HL-60 (cell line): ENCODE data around the gene STX18.

Source experiments
- DNase-seq, 2 experiments: peaks; one replicate each; pipeline ENCODE4 v3.0.0-alpha.2; 2010 to 2020; ENCODE audit warnings: low read depth in 1 of 2, low spot score in 1 of 2
- H3K27ac ChIP-seq: fragments of 250-450 bp; sonication (Bioruptor Pico); replicated peaks from 2 replicates; pipeline ENCODE4 v1.5.1; 2020; ENCODE audit warnings: mild to moderate bottlenecking, moderate library complexity
- H3K27me3 ChIP-seq: fragments of 250-450 bp; sonication (Bioruptor Pico); 2 replicates; pipeline ENCODE4 v1.5.1; 2021; ENCODE audit warnings: mild to moderate bottlenecking, moderate library complexity; ENCODE audit not compliant: insufficient read depth, poor library complexity, severe bottlenecking
- H3K4me3 ChIP-seq: replicated peaks from 2 replicates; pipeline ENCODE4 v1.5.1; 2011; ENCODE audit warnings: mild to moderate bottlenecking, control low read depth, low read length; ENCODE audit not compliant: insufficient read depth
- GABPA ChIP-seq: IDR thresholded peaks from 2 replicates; pipeline ENCODE4 v1.6.1; 2012; ENCODE audit warnings: low read depth
- POLR2AphosphoS5 ChIP-seq: IDR thresholded peaks from 2 replicates; pipeline ENCODE4 v1.6.1; 2012; ENCODE audit warnings: low read depth
- SPI1 ChIP-seq: IDR thresholded peaks from 2 replicates; pipeline ENCODE4 v1.6.1; 2012; ENCODE audit warnings: low read depth, mild to moderate bottlenecking, borderline replicate concordance
- TF ChIP-seq, protein P1 (sequence below): IDR thresholded peaks from one replicate; pipeline ENCODE4 v1.5.1; 2011; ENCODE audit warnings: low read length, control low read depth, inconsistent platforms; ENCODE audit not compliant: insufficient read depth
- TF ChIP-seq, protein P2 (sequence below): IDR thresholded peaks from 2 replicates; pipeline ENCODE4 v1.6.1; 2012; ENCODE audit warnings: low read depth; ENCODE audit not compliant: insufficient replicate concordance

The STX18 gene

DNA sequence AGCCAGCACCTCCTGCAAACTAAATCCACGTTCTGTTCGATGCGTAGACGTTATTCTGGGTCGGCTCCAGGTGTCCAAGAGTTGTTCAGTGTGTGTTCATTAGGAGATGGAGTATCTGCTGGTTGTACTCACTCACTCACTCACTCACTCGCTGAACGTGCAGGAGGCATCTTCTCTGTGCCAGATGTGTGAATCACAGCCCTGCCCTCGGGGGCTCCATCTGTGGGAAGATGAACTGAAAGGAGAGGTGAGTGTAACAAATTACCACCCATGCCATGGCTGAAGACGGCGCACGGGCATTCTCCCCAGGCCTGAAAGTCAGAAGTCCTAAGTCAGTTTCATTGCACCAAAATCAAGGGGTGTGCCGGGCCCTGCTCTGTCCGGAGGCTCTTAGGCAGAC lies 138.9 kb downstream of the STX18 start:
- no peak for DNase-seq
- no peak overlapping the region for H3K27ac ChIP-seq
- H3K27me3 ChIP-seq, result no peaks in the 10 kb centered on the region
- TF ChIP-seq GABPA (no peak), SPI1 (no peak), POLR2AphosphoS5 (no peak)
- TF ChIP-seq, protein P1, sequence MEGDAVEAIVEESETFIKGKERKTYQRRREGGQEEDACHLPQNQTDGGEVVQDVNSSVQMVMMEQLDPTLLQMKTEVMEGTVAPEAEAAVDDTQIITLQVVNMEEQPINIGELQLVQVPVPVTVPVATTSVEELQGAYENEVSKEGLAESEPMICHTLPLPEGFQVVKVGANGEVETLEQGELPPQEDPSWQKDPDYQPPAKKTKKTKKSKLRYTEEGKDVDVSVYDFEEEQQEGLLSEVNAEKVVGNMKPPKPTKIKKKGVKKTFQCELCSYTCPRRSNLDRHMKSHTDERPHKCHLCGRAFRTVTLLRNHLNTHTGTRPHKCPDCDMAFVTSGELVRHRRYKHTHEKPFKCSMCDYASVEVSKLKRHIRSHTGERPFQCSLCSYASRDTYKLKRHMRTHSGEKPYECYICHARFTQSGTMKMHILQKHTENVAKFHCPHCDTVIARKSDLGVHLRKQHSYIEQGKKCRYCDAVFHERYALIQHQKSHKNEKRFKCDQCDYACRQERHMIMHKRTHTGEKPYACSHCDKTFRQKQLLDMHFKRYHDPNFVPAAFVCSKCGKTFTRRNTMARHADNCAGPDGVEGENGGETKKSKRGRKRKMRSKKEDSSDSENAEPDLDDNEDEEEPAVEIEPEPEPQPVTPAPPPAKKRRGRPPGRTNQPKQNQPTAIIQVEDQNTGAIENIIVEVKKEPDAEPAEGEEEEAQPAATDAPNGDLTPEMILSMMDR, result no peak
- TF ChIP-seq, protein P2, sequence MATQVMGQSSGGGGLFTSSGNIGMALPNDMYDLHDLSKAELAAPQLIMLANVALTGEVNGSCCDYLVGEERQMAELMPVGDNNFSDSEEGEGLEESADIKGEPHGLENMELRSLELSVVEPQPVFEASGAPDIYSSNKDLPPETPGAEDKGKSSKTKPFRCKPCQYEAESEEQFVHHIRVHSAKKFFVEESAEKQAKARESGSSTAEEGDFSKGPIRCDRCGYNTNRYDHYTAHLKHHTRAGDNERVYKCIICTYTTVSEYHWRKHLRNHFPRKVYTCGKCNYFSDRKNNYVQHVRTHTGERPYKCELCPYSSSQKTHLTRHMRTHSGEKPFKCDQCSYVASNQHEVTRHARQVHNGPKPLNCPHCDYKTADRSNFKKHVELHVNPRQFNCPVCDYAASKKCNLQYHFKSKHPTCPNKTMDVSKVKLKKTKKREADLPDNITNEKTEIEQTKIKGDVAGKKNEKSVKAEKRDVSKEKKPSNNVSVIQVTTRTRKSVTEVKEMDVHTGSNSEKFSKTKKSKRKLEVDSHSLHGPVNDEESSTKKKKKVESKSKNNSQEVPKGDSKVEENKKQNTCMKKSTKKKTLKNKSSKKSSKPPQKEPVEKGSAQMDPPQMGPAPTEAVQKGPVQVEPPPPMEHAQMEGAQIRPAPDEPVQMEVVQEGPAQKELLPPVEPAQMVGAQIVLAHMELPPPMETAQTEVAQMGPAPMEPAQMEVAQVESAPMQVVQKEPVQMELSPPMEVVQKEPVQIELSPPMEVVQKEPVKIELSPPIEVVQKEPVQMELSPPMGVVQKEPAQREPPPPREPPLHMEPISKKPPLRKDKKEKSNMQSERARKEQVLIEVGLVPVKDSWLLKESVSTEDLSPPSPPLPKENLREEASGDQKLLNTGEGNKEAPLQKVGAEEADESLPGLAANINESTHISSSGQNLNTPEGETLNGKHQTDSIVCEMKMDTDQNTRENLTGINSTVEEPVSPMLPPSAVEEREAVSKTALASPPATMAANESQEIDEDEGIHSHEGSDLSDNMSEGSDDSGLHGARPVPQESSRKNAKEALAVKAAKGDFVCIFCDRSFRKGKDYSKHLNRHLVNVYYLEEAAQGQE, result no peak
- no peak overlapping the region for H3K4me3 ChIP-seq

DNA sequence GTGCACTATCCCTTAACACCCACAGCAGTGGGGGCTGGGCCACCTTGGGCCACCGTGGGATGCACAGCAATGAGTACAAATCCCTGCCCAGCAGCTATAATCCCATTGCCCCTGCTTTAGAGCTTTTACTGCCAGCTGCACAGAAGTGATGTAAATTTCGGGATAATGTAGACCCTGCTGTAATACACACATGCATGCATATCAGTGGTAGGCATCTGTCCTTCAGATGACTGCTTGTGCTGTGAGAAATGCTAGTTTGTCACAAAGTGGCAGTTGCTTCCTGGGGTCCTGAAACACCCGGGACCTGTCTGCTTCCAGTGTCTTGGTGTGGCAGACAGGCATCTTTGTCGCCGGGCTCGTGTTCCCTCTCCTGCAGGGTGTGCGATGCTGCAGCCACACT lies 140.8 kb downstream of the STX18 start:
- no peak for DNase-seq
- peaks cover 5% of the 10 kb centered on the region for H3K27me3 ChIP-seq
- no peak overlapping the region for H3K4me3 ChIP-seq
- TF ChIP-seq, protein P1, result no peak
- TF ChIP-seq SPI1, result no peak
- no peak for TF ChIP-seq POLR2AphosphoS5
- TF ChIP-seq GABPA, result no peak
- TF ChIP-seq, protein P2, result no peak
- H3K27ac ChIP-seq, result no peak overlapping the region

DNA sequence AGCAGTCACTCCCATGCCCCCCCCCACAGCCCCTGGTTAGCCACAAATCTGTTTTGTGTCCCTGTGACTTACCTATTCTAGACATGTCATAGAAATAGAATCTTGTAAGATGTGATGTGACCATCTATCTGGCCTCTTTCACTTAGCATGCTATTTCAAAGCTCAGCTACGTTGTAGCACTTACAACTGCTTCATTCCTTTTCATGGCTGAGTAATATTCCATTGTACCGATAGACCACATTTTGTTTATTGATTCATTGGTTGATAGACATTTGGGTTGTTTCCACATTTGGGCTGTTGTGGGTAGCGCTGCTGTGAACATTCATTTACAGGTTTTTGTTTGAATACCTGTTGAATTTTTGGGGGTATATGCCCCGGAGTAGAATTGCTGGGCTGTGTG lies 143.4 kb downstream of the STX18 start:
- H3K27me3 ChIP-seq, result peaks cover 16% of the 10 kb centered on the region
- DNase-seq, result no peak
- TF ChIP-seq POLR2AphosphoS5, result no peak
- TF ChIP-seq, protein P2, result no peak
- H3K27ac ChIP-seq, result no peak overlapping the region
- H3K4me3 ChIP-seq, result no peak overlapping the region

DNA sequence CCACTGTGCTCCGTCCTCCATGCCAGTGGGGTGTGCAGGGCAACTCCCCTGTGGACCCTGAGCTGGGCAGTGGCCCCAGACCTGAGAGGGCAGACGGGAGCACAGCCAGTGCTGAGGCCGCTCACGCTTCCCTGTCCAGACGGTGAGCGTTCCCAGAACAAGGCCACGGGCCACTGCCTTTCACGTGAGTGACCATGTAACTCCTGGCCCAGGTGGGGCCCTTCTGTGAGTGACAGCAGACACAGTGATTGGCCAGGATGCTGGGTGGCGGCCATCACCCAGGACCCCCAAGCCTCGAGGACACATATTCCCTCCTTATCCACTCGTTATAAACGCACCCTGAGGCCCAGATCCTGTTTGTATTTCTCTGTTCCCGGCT lies 144.4 kb downstream of the STX18 start:
- Histone ChIP-seq H3K27ac (no peak overlapping the region), H3K4me3 (no peak overlapping the region), H3K27me3 (peaks cover 16% of the 10 kb centered on the region)
- TF ChIP-seq, protein P1, result no peak
- TF ChIP-seq SPI1 (no peak), GABPA (no peak), POLR2AphosphoS5 (no peak)
- TF ChIP-seq, protein P2, result no peak
- DNase-seq, result no peak
